Keratinocyte (primary cell): ENCODE data around the gene TNFAIP8L2. TPM values are rescaled to one million over a fixed set of nuclear protein-coding genes. Genes with fewer than 3 reads are reported as not detected.

Experiments used
- DNase-seq: peaks from one replicate; pipeline ENCODE4 v3.0.0-alpha.2; 2011; ENCODE audit warnings: low read depth, missing footprints, low spot score
- FAIRE-seq: peaks from 2 replicates; lab custom pipeline; 2011; peaks lifted over from hg19 to GRCh38; lab: Jason Lieb, UNC
- H2AFZ ChIP-seq: 2 replicates; pipeline ENCODE4 v1.6.0; 2012; ENCODE audit warnings: low read length, control low read depth, inconsistent platforms; ENCODE audit not compliant: control insufficient read depth
- H3K27ac ChIP-seq: 2 replicates; pipeline ENCODE4 v1.5.1; 2011; ENCODE audit warnings: low read length; ENCODE audit not compliant: control insufficient read depth, insufficient read depth
- H3K27me3 ChIP-seq: 3 replicates; pipeline ENCODE4 v1.6.0; 2011; ENCODE audit warnings: low read length; ENCODE audit not compliant: control insufficient read depth, insufficient read depth; ENCODE audit errors: extremely low read depth
- H3K36me3 ChIP-seq, 2 experiments: 2 replicates in 1 of 2; 3 replicates in 1 of 2; pipeline ENCODE4 v1.5.1; 2011; ENCODE audit warnings: low read length in 2 of 2, mild to moderate bottlenecking in 1 of 2; ENCODE audit not compliant: control insufficient read depth in 2 of 2, insufficient read depth in 2 of 2; ENCODE audit errors: extremely low read depth in 1 of 2
- H3K4me1 ChIP-seq: 3 replicates; pipeline ENCODE4 v1.5.1; 2011; ENCODE audit warnings: low read length; ENCODE audit not compliant: control insufficient read depth, insufficient read depth; ENCODE audit errors: extremely low read depth
- H3K4me2 ChIP-seq: 3 replicates; pipeline ENCODE4 v1.6.0; 2011; ENCODE audit warnings: low read depth, low read length; ENCODE audit not compliant: control insufficient read depth, insufficient read depth; ENCODE audit errors: extremely low read depth
- H3K4me3 ChIP-seq, 3 experiments: fragments of 200-600 bp in 1 of 3; sonication (generic) in 1 of 3; 2 replicates in 2 of 3; 3 replicates in 1 of 3; pipeline ENCODE4 v1.5.1; 2011 to 2016; ENCODE audit warnings: low read length in 3 of 3, mild to moderate bottlenecking in 3 of 3, control low read depth in 2 of 3, inconsistent platforms in 1 of 3, low read depth in 1 of 3, mixed read lengths in 1 of 3, mixed run types in 1 of 3, moderate library complexity in 1 of 3; ENCODE audit not compliant: control insufficient read depth in 2 of 3, insufficient read depth in 2 of 3; ENCODE audit errors: extremely low read depth in 1 of 3
- H3K79me2 ChIP-seq: 2 replicates; pipeline ENCODE4 v1.6.0; 2012; ENCODE audit warnings: low read length; ENCODE audit not compliant: control insufficient read depth, insufficient read depth
- H3K9ac ChIP-seq: 3 replicates; pipeline ENCODE4 v1.6.0; 2011; ENCODE audit warnings: low read length; ENCODE audit not compliant: control insufficient read depth, insufficient read depth; ENCODE audit errors: extremely low read depth
- H3K9me1 ChIP-seq: 3 replicates; pipeline ENCODE4 v1.6.0; 2011; ENCODE audit warnings: low read length; ENCODE audit not compliant: control insufficient read depth, insufficient read depth; ENCODE audit errors: extremely low read depth
- H3K9me3 ChIP-seq: 2 replicates; pipeline ENCODE4 v1.5.1; 2012; ENCODE audit warnings: low read depth, low read length; ENCODE audit not compliant: control insufficient read depth
- H4K20me1 ChIP-seq: 3 replicates; pipeline ENCODE4 v1.6.0; 2011; ENCODE audit warnings: low read length; ENCODE audit not compliant: control insufficient read depth, insufficient read depth; ENCODE audit errors: extremely low read depth
- EZH2 ChIP-seq: IDR thresholded peaks from one replicate; pipeline ENCODE4 v1.6.1; 2012; ENCODE audit warnings: inconsistent platforms, mild to moderate bottlenecking, low read length, moderate library complexity
- dilution Hi-C: fragments of 300-500 bp; cut with MboI; formaldehyde crosslinking; loops from one replicate; pipeline ENCODE4 v1.7.0; 2020; ENCODE audit warnings: low sequenced_read_pairs; ENCODE audit not compliant: extremely low pct_ligation_motif_present
- polyA plus RNA-seq, 5 experiments: library from polyadenylated mRNA; depleted of rRNA in 3 of 5; stranded (reverse) in 3 of 5; stranded (forward) in 1 of 5; unstranded in 1 of 5; fragments of >200 nt; gene quantifications; 1 replicate in 1 of 5; 2 replicates in 3 of 5; 3 replicates in 1 of 5; pipeline versions ENCODE4 v1.2.1 to v1.2.3, GENCODE V29; 2011 to 2012; ENCODE audit warnings: missing spikeins in 2 of 5, low read depth in 1 of 5, low replicate concordance in 1 of 5
- TF ChIP-seq, protein P1 (sequence below), 3 experiments: IDR thresholded peaks in 1 of 3; conservative IDR thresholded peaks in 1 of 3; optimal IDR thresholded peaks in 1 of 3; 2 replicates in 2 of 3; 3 replicates in 1 of 3; pipeline versions ENCODE3 to v1.5.1; 2011; ENCODE audit warnings: low read length in 3 of 3, mild to moderate bottlenecking in 3 of 3, moderate library complexity in 2 of 3, control low read depth in 1 of 3, inconsistent platforms in 1 of 3; ENCODE audit not compliant: insufficient read depth in 2 of 3; ENCODE audit errors: extremely low read depth in 1 of 3

Gene TNFAIP8L2
- polyA plus RNA-seq, 1 donor (not counting 4 experiments of a cell fraction or from before 2014, with no cell fraction given) = not detected

- H3K9me1 ChIP-seq = peaks cover 2% of the 10 kb centered on the region
- no peaks in the 10 kb centered on the region for H3K9me3 ChIP-seq
- no peaks in the 10 kb centered on the region for H3K27me3 ChIP-seq
- no peaks in the 10 kb centered on the region for H4K20me1 ChIP-seq
- TF ChIP-seq EZH2 = no peak
- TF ChIP-seq, protein P1, sequence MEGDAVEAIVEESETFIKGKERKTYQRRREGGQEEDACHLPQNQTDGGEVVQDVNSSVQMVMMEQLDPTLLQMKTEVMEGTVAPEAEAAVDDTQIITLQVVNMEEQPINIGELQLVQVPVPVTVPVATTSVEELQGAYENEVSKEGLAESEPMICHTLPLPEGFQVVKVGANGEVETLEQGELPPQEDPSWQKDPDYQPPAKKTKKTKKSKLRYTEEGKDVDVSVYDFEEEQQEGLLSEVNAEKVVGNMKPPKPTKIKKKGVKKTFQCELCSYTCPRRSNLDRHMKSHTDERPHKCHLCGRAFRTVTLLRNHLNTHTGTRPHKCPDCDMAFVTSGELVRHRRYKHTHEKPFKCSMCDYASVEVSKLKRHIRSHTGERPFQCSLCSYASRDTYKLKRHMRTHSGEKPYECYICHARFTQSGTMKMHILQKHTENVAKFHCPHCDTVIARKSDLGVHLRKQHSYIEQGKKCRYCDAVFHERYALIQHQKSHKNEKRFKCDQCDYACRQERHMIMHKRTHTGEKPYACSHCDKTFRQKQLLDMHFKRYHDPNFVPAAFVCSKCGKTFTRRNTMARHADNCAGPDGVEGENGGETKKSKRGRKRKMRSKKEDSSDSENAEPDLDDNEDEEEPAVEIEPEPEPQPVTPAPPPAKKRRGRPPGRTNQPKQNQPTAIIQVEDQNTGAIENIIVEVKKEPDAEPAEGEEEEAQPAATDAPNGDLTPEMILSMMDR (optimal IDR thresholded peaks at IDR 0.05 in 1 of 3, IDR thresholded peaks at IDR 0.05 in 1 of 3, conservative IDR thresholded peaks at IDR 0.05 in 1 of 3; ENCODE audit: extremely low read depth in 1 of 3, insufficient read depth in 2 of 3, low read length in 3 of 3) = peak in 1 of 3 experiments; percentile 4
- dilution Hi-C loops = no loop called here
- peak within 1 kb of the TSS; percentile 96 for H3K4me2 ChIP-seq
- H3K27ac ChIP-seq = peak within 1 kb of the TSS; percentile 83
- H3K4me3 ChIP-seq = peak within 1 kb of the TSS; percentile 65 to 94 (median 68)
- H2AFZ ChIP-seq = peak within 1 kb of the TSS; percentile 88
- peaks cover 3 to 16% of the 10 kb centered on the region in 2 experiments for H3K36me3 ChIP-seq
- H3K9ac ChIP-seq = peak within 1 kb of the TSS; percentile 88
- DNase-seq (peak; percentile 85), FAIRE-seq (peak; percentile 82)
- H3K79me2 ChIP-seq = peaks cover 18% of the 10 kb centered on the region
- H3K4me1 ChIP-seq = peaks cover 12% of the 10 kb centered on the region
Observed at GRCh38 chr1:151165738-151166504, 9.5 kb downstream of the TNFAIP8L2 start, which contains the start of the genes LYSMD1 and SCNM1. Gene LYSMD1, minus strand, starts transcription at chr1:151165902. Its CDS starts 644 bp downstream, at chr1:151165258. Gene SCNM1, plus strand, starts transcription at chr1:151166144. Its CDS starts 9 bp downstream, at chr1:151166153.

- H3K27me3 ChIP-seq = no peaks in the 10 kb centered on the region
- TF ChIP-seq, protein P1 (optimal IDR thresholded peaks at IDR 0.05 in 1 of 3, IDR thresholded peaks at IDR 0.05 in 1 of 3, conservative IDR thresholded peaks at IDR 0.05 in 1 of 3; ENCODE audit: extremely low read depth in 1 of 3, insufficient read depth in 2 of 3, low read length in 3 of 3) = no peak
- TF ChIP-seq EZH2 = no peak
- H3K4me1 ChIP-seq = peaks cover 12% of the 10 kb centered on the region
- H3K36me3 ChIP-seq = peaks cover 3 to 14% of the 10 kb centered on the region in 2 experiments
- H3K9me1 ChIP-seq = peaks cover 2% of the 10 kb centered on the region
- H3K9ac ChIP-seq = peak overlapping the region; percentile 88
- peak overlapping the region; percentile 82 for H2AFZ ChIP-seq
- H3K4me2 ChIP-seq = peak overlapping the region; percentile 91
- dilution Hi-C loops = no loop called here
- peak overlapping the region; percentile 83 for H3K27ac ChIP-seq
- H3K4me3 ChIP-seq = peak overlapping the region; percentile 65 to 94 (median 68)
- H3K79me2 ChIP-seq = peaks cover 18% of the 10 kb centered on the region
- no peak for DNase-seq
- H4K20me1 ChIP-seq = no peaks in the 10 kb centered on the region
- FAIRE-seq = no peak
- H3K9me3 ChIP-seq = no peaks in the 10 kb centered on the region
Observed at GRCh38 chr1:151166505-151166956, 10.1 kb downstream of the TNFAIP8L2 start.
